ENCODE results near the gene PPP2R3B. TPM values are rescaled to one million over a fixed set of nuclear protein-coding genes. Genes with fewer than 3 reads are reported as not detected.
"Not testable (repeated sequence)": the region's sequence is repeated elsewhere in the genome, so short reads cannot be mapped to it uniquely, and the experiment has no call there.

The PPP2R3B gene
- total RNA-seq, 2 donors from 2014 or later = 12.0 to 38.8 TPM

DNA sequence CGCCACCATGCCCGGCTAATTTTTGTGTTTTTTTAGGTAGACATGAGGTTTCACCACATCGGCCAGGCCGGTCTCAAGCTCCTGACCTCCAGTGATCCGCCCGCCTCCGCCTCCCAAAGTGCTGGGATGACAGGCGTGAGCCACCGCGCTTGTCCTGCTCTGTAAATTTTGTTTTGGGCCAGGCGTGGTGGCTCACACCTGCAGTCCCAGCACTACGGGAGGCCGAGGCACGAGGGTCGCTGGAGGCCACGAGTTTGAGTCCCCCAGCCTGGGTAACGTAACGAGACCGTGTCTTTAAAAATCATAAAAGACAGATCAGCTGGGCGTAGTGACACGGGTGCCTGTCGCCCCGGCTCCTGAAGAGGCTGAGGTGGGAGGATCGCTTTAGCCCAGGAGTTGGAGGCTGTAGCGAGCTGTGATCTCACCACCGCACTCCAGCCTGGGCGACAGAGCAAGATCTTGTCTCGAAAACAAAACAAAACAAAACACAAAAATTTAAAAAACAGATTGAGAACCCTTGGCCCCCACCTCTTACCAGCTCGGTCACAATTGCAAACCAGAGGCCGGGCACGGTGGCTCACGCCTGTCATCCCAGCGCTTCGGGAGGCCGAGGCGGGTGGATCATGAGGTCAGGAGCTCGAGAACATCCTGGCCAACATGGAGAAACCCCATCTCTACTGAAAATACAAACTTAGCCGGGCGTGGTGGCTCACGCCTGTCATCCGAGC lies 34.0 kb upstream of the PPP2R3B start:
- H3K4me3 Mint-ChIP-seq = no peak overlapping the region
- ATAC-seq = no peak
- H3K9me3 Mint-ChIP-seq = no peaks in the 10 kb centered on the region
- no peaks in the 10 kb centered on the region for H3K36me3 Mint-ChIP-seq
- DNase-seq (ENCODE audit: low spot score) = no peak
- H3K4me1 Mint-ChIP-seq (ENCODE audit: low read depth in 2 of 2) = no peaks in the 10 kb centered on the region
- H3K27ac Mint-ChIP-seq = no peak overlapping the region
- peaks cover 0 to 4% of the 10 kb centered on the region in 2 donors for H3K27me3 Mint-ChIP-seq

DNA sequence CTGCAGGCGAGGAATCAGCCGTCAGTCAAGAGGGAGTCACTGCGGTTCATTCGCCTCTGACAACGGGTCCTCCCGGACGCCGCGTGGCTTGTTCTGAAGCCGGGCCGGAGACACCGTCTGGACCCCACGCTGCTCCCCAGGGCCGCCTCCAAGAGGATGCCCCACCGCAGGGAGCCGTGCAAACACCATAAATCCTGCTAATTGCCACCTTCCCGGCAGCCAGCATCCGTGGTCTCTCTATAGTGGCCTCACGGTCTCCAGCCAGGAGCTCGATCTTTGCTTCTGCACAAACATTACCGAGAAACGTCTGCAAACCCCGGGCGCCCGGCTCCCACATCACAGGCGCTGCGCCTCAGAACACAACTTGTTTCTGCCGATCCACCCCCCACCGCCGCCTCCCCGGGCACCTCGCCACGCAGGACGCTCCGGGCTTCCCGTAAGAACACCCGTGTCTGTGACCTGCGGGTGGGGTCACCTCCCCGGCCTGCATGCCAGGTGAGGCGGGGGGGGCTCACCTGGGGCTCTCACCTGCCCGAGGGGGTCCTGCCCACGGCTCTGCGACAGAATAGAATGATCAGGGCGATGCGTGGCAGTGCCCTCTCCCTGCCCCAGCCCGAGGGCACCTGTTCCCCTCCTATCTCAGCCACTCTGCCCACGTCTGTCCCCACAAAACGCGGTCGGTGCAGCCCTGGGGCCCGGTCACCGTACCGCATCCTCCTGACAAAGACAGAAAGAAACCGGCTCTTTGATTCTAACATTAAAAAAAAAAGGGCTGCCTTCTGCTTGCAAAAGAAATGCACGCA lies 32.4 kb upstream of the PPP2R3B start:
- Mint-ChIP-seq H3K4me3 (no peak overlapping the region), H3K27me3 (peaks cover 0 to 7% of the 10 kb centered on the region in 2 donors), H3K27ac (no peak overlapping the region), H3K36me3 (no peaks in the 10 kb centered on the region), H3K4me1 (ENCODE audit: low read depth in 2 of 2) (no peaks in the 10 kb centered on the region), H3K9me3 (no peaks in the 10 kb centered on the region)
- DNase-seq (ENCODE audit: low spot score) = no peak
- ATAC-seq = no peak

DNA sequence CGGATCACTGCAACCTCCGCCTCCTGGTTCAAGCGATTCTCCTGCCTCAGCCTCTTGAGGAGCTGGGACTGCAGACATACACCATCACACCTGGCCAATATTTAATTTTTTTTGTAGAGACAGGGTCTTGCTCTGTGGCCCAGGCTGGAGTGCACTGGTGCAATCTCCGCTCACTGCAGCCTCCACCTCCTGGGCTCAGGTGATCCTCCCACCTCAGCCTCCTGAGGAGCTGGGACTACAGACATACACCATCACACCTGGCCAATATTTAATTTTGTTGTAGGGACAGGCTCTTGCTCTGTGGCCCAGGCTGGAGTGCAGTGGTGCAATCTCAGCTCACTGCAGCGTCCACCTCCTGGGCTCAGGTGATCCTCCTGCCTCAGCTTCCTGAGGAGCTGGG lies 28.8 kb upstream of the PPP2R3B start:
- H3K27ac Mint-ChIP-seq; H3K36me3 Mint-ChIP-seq; H3K27me3 Mint-ChIP-seq; ATAC-seq; H3K9me3 Mint-ChIP-seq; H3K4me3 Mint-ChIP-seq; DNase-seq (ENCODE audit: low spot score); H3K4me1 Mint-ChIP-seq (ENCODE audit: low read depth in 2 of 2): not testable (repeated sequence)

DNA sequence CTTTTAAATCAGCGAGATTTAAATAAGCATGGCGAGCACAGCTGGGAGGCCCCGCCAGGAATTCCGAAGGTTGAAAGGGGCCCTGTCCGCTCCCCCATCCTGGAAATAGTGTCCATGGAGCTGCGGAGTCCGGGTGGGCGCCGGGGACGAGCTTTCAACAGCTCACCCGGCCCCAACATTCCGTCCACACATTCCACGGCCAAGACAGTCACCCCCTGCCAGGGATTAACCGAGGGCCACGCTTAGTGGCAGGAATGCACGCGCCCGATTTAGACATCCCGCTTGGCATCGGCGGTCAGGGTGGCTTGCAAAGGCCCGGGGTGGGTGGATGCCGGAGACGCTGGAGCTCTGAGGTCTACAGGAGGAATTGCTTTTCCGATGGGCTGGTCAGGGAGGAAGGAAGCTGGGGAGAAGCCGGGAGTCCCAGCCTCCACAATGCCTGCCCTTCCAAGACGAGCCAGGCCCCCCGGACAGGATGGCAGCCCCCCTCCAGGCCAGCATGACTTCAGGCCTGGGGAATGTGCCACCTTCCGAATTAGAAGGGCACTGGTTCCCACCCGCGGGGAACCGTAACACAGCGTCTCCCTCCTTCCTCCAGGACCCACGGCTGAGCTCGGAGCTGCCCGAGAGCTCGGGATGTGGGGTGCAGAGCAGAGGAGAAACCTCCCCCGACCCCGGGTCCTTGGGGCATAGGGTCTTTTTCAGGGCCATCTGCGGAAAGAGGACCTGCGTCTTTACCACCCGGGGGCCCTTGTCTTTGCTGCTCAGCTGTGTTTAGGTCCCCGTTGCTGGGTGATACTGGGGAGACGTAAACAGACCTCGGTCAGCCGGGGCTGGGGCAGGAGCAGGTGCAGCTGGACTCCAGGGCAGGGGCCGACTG lies 26.9 kb upstream of the PPP2R3B start:
- no peak for DNase-seq (ENCODE audit: low spot score)
- no peak for ATAC-seq
- H3K9me3 Mint-ChIP-seq = no peaks in the 10 kb centered on the region
- H3K4me1 Mint-ChIP-seq (ENCODE audit: low read depth in 2 of 2) = no peaks in the 10 kb centered on the region
- no peak overlapping the region for H3K4me3 Mint-ChIP-seq
- H3K27me3 Mint-ChIP-seq = peaks cover 0 to 3% of the 10 kb centered on the region in 2 donors
- no peak overlapping the region for H3K27ac Mint-ChIP-seq
- H3K36me3 Mint-ChIP-seq = peaks cover 6% of the 10 kb centered on the region

DNA sequence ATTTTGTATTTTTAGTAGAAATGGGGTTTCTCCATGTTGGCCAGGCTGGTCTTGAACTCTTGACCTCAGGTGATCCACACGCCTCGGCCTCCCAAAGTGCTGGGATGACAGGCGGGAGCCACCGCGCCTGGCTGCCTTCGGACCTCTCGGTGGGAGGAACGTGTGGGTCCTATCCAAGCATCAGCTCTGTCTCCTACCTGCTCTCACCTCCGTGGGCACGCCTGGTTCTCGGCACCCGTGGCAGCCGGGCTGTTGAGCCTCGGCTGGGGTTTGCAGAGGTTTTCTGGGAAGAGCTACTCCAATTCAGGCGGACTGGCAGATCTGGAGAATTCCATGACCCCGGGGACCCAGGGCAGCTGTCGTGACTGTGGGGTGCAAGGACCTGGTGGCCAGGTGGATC lies 23.6 kb upstream of the PPP2R3B start:
- ATAC-seq (no peak), DNase-seq (ENCODE audit: low spot score) (no peak)
- Mint-ChIP-seq H3K27ac (no peak overlapping the region), H3K27me3 (peaks cover 0 to 3% of the 10 kb centered on the region in 2 donors), H3K4me1 (ENCODE audit: low read depth in 2 of 2) (no peaks in the 10 kb centered on the region), H3K9me3 (no peaks in the 10 kb centered on the region), H3K4me3 (no peak overlapping the region), H3K36me3 (peaks cover 6% of the 10 kb centered on the region)

DNA sequence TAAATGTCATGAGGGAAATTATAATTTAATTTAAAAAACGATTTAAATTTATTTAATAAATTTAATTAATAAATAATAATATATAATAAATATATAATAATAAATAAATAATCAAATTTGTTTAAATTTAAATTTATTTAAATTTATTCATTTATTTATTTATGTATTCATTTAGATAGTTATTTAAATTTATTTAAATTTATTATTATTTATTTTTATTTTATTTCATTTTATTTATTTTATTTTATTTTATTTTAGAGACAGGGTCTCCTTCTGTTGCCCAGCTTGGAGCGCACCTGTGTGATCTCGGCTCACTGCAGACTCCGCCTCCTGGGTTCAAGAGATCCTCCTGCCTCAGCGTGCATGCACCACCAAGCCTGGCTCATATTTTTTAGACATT lies 18.4 kb upstream of the PPP2R3B start:
- Mint-ChIP-seq H3K36me3 (peaks cover 6% of the 10 kb centered on the region), H3K27me3 (no peaks in the 10 kb centered on the region), H3K27ac (no peak overlapping the region), H3K4me1 (ENCODE audit: low read depth in 2 of 2) (no peaks in the 10 kb centered on the region), H3K4me3 (no peak overlapping the region), H3K9me3 (no peaks in the 10 kb centered on the region)
- no peak for DNase-seq (ENCODE audit: low spot score)
- ATAC-seq = no peak

DNA sequence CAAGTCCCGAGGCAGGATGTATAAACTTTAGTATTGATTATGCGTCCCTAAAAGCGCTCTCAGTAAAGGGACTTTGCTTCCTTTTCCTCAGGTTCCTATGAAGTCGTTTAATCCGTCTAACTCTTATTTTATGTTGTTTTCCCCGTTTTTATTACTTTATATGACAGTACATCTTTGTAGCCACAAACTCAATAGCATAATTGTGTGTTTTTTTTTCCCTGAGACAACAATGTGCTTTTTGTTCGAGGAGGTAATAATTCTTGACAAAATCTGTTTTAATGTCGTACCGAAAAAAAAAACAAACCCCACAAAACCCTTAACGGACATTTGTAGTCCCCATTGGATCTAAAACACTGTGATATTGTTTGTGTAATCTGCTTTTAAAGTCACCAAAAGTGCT lies 17.9 kb upstream of the PPP2R3B start:
- Mint-ChIP-seq H3K27me3 (no peaks in the 10 kb centered on the region), H3K4me1 (ENCODE audit: low read depth in 2 of 2) (no peaks in the 10 kb centered on the region), H3K36me3 (peaks cover 6% of the 10 kb centered on the region), H3K4me3 (no peak overlapping the region), H3K27ac (no peak overlapping the region), H3K9me3 (no peaks in the 10 kb centered on the region)
- DNase-seq (ENCODE audit: low spot score) (no peak), ATAC-seq (no peak)

DNA sequence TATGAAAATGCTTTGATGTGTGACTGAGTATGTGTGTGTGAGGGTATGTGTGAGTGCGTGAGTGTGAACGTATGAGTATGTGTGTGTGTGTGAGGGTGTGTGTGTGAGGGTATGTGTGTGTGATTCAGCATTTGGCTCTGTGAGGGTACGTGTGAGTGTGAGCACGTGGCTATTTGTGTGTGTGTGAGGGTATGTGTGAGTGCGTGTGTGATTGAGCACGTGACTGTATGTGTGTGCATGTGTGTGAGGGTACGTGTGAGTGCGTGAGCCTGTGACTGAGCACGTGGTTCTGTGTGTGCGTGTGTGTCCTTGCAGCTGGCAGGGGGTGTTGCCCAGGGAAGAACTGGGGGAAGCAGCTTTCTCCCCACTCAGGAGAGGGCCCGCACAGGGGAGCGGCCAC lies 16.1 kb upstream of the PPP2R3B start:
- Mint-ChIP-seq H3K27me3 (no peaks in the 10 kb centered on the region), H3K36me3 (no peaks in the 10 kb centered on the region), H3K27ac (no peak overlapping the region), H3K4me3 (no peak overlapping the region), H3K4me1 (ENCODE audit: low read depth in 2 of 2) (no peaks in the 10 kb centered on the region), H3K9me3 (no peaks in the 10 kb centered on the region)
- DNase-seq (ENCODE audit: low spot score) (no peak), ATAC-seq (peak; percentile 33 to 50)

DNA sequence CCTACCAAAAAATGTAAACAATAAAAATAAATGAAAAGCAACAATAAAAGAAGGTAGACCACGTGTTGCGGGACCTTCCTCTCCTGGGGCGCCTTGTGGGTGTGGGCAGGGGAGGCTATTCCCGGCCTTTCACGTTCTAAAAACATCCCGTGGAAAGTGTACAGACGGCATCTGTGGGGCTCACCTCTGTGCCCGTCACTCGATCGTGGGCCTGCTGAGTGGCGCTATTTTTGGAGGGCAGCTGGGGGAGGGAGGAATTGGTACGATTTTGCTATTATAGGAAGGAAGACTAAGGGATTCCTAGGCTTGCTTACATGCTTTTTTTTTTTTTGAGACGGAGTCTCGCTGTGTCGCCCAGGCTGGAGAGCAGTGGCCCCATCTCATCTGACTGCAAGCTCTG lies 13.6 kb upstream of the PPP2R3B start:
- Mint-ChIP-seq H3K36me3 (no peaks in the 10 kb centered on the region), H3K27me3 (no peaks in the 10 kb centered on the region), H3K4me1 (ENCODE audit: low read depth in 2 of 2) (no peaks in the 10 kb centered on the region), H3K4me3 (no peak overlapping the region), H3K9me3 (no peaks in the 10 kb centered on the region), H3K27ac (no peak overlapping the region)
- ATAC-seq (no peak), DNase-seq (ENCODE audit: low spot score) (no peak)

DNA sequence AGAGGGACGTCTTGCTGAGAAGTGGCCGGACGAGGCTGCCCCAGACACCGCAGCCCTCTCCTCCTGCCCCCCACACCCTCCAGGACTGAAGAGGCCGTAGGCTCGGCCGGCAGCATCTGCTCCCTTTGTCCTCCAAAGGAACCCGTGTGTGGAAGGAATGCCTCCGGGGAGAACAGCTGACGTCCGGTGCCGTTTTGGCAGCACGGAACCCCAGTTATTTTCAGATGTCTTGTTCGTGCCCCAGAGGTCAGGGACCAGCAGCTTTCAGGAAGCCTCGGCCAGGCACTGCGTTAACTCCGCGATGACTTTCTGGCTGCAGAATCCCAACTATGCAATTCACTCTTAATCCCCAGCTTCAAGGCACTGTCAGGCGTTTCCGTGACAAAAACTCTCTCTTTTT lies 10.9 kb upstream of the PPP2R3B start:
- Mint-ChIP-seq H3K27ac (no peak overlapping the region), H3K4me1 (ENCODE audit: low read depth in 2 of 2) (no peaks in the 10 kb centered on the region), H3K9me3 (no peaks in the 10 kb centered on the region), H3K27me3 (no peaks in the 10 kb centered on the region), H3K36me3 (no peaks in the 10 kb centered on the region), H3K4me3 (no peak overlapping the region)
- ATAC-seq (no peak), DNase-seq (ENCODE audit: low spot score) (no peak)

DNA sequence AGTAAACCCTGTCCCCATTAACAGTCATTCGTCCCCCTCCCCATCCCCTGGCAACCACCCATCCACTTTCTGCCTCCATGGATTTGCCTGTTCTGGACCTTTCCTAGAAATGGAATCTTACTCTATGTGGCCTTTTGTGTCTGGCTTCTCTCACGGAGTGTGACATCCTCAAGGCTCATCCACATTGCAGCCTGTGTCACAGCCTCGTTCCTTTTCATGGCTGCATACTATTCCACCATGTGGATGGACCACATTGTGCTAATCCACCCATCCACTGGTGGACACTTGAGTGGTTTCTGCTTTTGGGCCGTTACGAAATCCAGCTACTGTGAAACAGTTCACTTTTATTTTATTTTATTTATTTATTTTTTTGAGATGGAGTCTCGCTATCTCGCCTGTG lies 8.1 kb upstream of the PPP2R3B start:
- ATAC-seq (no peak), DNase-seq (ENCODE audit: low spot score) (no peak)
- H3K36me3 Mint-ChIP-seq = no peaks in the 10 kb centered on the region
- no peak overlapping the region for H3K4me3 Mint-ChIP-seq
- H3K4me1 Mint-ChIP-seq (ENCODE audit: low read depth in 2 of 2) = no peaks in the 10 kb centered on the region
- H3K27ac Mint-ChIP-seq = no peak overlapping the region
- H3K27me3 Mint-ChIP-seq = no peaks in the 10 kb centered on the region
- no peaks in the 10 kb centered on the region for H3K9me3 Mint-ChIP-seq

DNA sequence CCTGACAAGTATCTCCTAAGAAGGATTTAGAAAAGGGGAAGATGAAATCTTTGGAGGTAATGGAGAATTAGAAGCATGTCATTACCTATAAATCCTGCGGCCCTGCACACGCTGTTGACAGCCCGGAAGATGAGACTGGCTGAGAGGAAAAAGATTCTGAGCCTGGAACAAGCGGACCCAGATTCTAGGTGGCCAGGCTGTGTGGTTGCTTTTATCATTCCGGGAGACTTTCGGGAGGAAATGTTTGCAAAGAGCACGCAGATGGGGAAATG lies 5.8 kb upstream of the PPP2R3B start:
- no peak overlapping the region for H3K4me3 Mint-ChIP-seq
- H3K4me1 Mint-ChIP-seq (ENCODE audit: low read depth in 2 of 2) = peaks cover 1 to 4% of the 10 kb centered on the region in 2 donors
- ATAC-seq = no peak

DNA sequence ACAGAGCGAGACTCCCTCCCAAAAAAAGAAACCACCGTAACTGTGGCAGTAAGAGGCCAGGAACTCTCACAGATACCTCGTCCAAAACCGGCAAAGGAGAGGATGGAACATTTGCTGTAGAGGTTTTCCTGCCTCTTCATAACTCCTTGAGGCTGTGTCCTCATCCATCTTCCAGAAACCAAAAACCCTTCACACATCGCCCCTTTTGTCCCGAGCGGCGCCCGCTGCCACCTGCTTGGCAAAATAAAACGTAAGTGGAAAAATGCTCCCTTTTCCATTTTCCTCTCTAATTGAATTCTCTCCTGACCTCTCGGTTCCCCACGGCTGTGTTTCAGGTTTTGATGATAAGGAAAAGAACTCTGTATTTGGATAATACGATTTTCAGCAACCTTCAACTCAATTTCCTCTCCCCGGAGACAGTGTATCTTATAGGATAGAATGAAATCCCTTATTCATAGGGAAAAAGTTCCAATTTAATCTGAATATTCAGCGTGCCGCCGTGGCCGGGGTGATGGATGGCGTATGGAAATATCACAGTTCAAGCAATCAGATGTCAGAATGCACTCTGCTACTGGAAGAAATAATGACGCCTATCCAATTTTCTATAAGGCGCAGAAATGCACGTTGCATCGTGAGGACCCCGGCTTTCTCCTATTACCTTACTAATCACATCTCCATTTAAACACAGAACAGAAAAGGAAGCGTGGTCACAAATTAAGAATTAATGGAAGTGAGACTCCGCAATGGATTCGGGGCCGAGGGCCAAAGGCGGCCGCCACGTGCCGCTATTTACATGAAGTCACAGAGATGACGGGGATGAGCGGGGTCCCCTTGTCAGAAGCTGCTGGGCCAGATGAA lies 5.2 kb upstream of the PPP2R3B start:
- Mint-ChIP-seq H3K27ac (no peak overlapping the region), H3K9me3 (no peaks in the 10 kb centered on the region), H3K27me3 (no peaks in the 10 kb centered on the region), H3K36me3 (no peaks in the 10 kb centered on the region), H3K4me3 (no peak overlapping the region), H3K4me1 (ENCODE audit: low read depth in 2 of 2) (peaks cover 7 to 8% of the 10 kb centered on the region in 2 donors)
- ATAC-seq (no peak), DNase-seq (ENCODE audit: low spot score) (no peak)

More for the DNA sequence above, 5.8 kb upstream of the PPP2R3B start:
- DNase-seq (ENCODE audit: low spot score) = no peak
- no peaks in the 10 kb centered on the region for H3K9me3 Mint-ChIP-seq
- H3K36me3 Mint-ChIP-seq = no peaks in the 10 kb centered on the region
- no peaks in the 10 kb centered on the region for H3K27me3 Mint-ChIP-seq
- H3K27ac Mint-ChIP-seq = no peak overlapping the region

Data from natural killer cell treated with Interleukin-12 subunit alpha and Interleukin-12 subunit beta and Interleukin-15 and Interleukin-18, amount 100 ng/mL, for 72 hours (primary cell).